Esophagus mucosa (tissue), 1 donor: ENCODE measurements around the gene LGALSL. TPM values are rescaled to one million over a fixed set of nuclear protein-coding genes. Genes with fewer than 3 reads are reported as not detected.
A peak's percentile ranks its signal among the peaks of the same experiment; 100 is the strongest.

Experiments used
- ATAC-seq: fragments of 200-7000 bp; cut with Tn5 transposase; one replicate; pipeline ENCODE4 v1.9.1; 2020
- total RNA-seq: library from RNA; stranded (reverse); gene quantifications from one replicate; pipeline ENCODE4 v1.2.4, GENCODE V29; 2023
- donor health status: DM: yes; HTN: yes; CAD: no.

Gene LGALSL
- total RNA-seq, 1 donor from 2014 or later = 35.8 TPM

GRCh38 chr2:64471600-64471999 lies 17.6 kb downstream of the LGALSL start:
- no peak for ATAC-seq

GRCh38 chr2:64472881-64473280 lies 18.9 kb downstream of the LGALSL start:
- ATAC-seq = no peak

GRCh38 chr2:64474121-64474571 lies 20.2 kb downstream of the LGALSL start:
- no peak for ATAC-seq

- no peak for ATAC-seq
These were observed 20.7 kb downstream of the LGALSL start for GRCh38 chr2:64474636-64475035.

GRCh38 chr2:64477037-64477436 lies 23.1 kb downstream of the LGALSL start:
- ATAC-seq = no peak

GRCh38 chr2:64477979-64478378 lies 24.0 kb downstream of the LGALSL start:
- ATAC-seq = no peak

- peak; percentile 57 for ATAC-seq
These were observed 24.7 kb downstream of the LGALSL start for GRCh38 chr2:64478502-64479230.

GRCh38 chr2:64479259-64480117 lies 25.5 kb downstream of the LGALSL start:
- ATAC-seq = peak; percentile 71

- ATAC-seq = no peak
These were observed 27.7 kb downstream of the LGALSL start for GRCh38 chr2:64481665-64482064.

GRCh38 chr2:64482243-64482642 lies 28.3 kb downstream of the LGALSL start:
- no peak for ATAC-seq

- ATAC-seq = peak; percentile 37
These were observed 29.0 kb downstream of the LGALSL start for GRCh38 chr2:64482765-64483504.

- peak; percentile 38 for ATAC-seq
These were observed 31.4 kb downstream of the LGALSL start for GRCh38 chr2:64485331-64485730.

- peak; percentile 87 for ATAC-seq
These were observed 32.0 kb downstream of the LGALSL start for GRCh38 chr2:64485961-64486360.

GRCh38 chr2:64487256-64488049 lies 33.5 kb downstream of the LGALSL start:
- no peak for ATAC-seq

GRCh38 chr2:64488050-64488974 lies 34.4 kb downstream of the LGALSL start:
- no peak for ATAC-seq

- no peak for ATAC-seq
These were observed 35.3 kb downstream of the LGALSL start for GRCh38 chr2:64489081-64489751.

GRCh38 chr2:64491426-64491825 lies 37.5 kb downstream of the LGALSL start:
- ATAC-seq = no peak

- ATAC-seq = no peak
These were observed 38.3 kb downstream of the LGALSL start for GRCh38 chr2:64492272-64492671.

GRCh38 chr2:64492821-64493220 lies 38.9 kb downstream of the LGALSL start:
- no peak for ATAC-seq

GRCh38 chr2:64493788-64494187 lies 39.8 kb downstream of the LGALSL start:
- ATAC-seq = no peak
